ENCODE results near the gene GOSR2.

The GOSR2 gene

GRCh38 chr17:46968896-46969295 lies 45.9 kb downstream of the GOSR2 start:
- Histone ChIP-seq H3K9me3 (ENCODE audit: insufficient read depth, low read depth, low read length) (no peaks in the 10 kb centered on the region), H3K79me2 (ENCODE audit: insufficient read depth, low read length) (no peaks in the 10 kb centered on the region), H3K4me1 (ENCODE audit: insufficient read depth, low read length, poor library complexity, severe bottlenecking) (no peaks in the 10 kb centered on the region), H3K4me3 (ENCODE audit: low read length, poor library complexity, severe bottlenecking) (no peak overlapping the region), H2AFZ (ENCODE audit: low read length) (no peak overlapping the region), H4K20me1 (ENCODE audit: insufficient read depth, low read length, poor library complexity, severe bottlenecking) (no peaks in the 10 kb centered on the region), H3K4me2 (ENCODE audit: low read depth, low read length, poor library complexity, severe bottlenecking) (no peak overlapping the region), H3K9me2 (replicated peaks; ENCODE audit: low read depth, low read length) (no peaks in the 10 kb centered on the region), H3K36me3 (ENCODE audit: insufficient read depth, low read length) (no peaks in the 10 kb centered on the region), H3F3A (ENCODE audit: low read depth) (no peaks in the 10 kb centered on the region), H3K9ac (ENCODE audit: low read depth, low read length, poor library complexity, severe bottlenecking) (no peak overlapping the region), H3K27me3 (ENCODE audit: insufficient read depth, low read length, poor library complexity, severe bottlenecking) (no peaks in the 10 kb centered on the region)
- TF ChIP-seq CTCF (conservative IDR thresholded peaks at IDR 0.05; ENCODE audit: low read length) (no peak), EZH2phosphoT487 (IDR thresholded peaks at IDR 0.05; ENCODE audit: borderline replicate concordance) (no peak)

- no peaks in the 10 kb centered on the region for H4K20me1 ChIP-seq (ENCODE audit: insufficient read depth, low read length, poor library complexity, severe bottlenecking)
These were observed 48.8 kb downstream of the GOSR2 start for GRCh38 chr17:46971647-46972300.

GRCh38 chr17:46972346-46972745 lies 49.4 kb downstream of the GOSR2 start:
- Histone ChIP-seq H3K9me3 (ENCODE audit: insufficient read depth, low read depth, low read length) (no peaks in the 10 kb centered on the region), H3K9me2 (replicated peaks; ENCODE audit: low read depth, low read length) (no peaks in the 10 kb centered on the region), H2AFZ (ENCODE audit: low read length) (no peak overlapping the region), H3K27me3 (ENCODE audit: insufficient read depth, low read length, poor library complexity, severe bottlenecking) (no peaks in the 10 kb centered on the region), H3K4me2 (ENCODE audit: low read depth, low read length, poor library complexity, severe bottlenecking) (no peak overlapping the region), H3K79me2 (ENCODE audit: insufficient read depth, low read length) (no peaks in the 10 kb centered on the region), H3K4me1 (ENCODE audit: insufficient read depth, low read length, poor library complexity, severe bottlenecking) (no peaks in the 10 kb centered on the region), H3F3A (ENCODE audit: low read depth) (no peaks in the 10 kb centered on the region), H3K9ac (ENCODE audit: low read depth, low read length, poor library complexity, severe bottlenecking) (no peak overlapping the region), H3K4me3 (ENCODE audit: low read length, poor library complexity, severe bottlenecking) (no peak overlapping the region), H4K20me1 (ENCODE audit: insufficient read depth, low read length, poor library complexity, severe bottlenecking) (no peaks in the 10 kb centered on the region), H3K36me3 (ENCODE audit: insufficient read depth, low read length) (no peaks in the 10 kb centered on the region)
- no peak for TF ChIP-seq CTCF (conservative IDR thresholded peaks at IDR 0.05; ENCODE audit: low read length)
- no peak for TF ChIP-seq EZH2phosphoT487 (IDR thresholded peaks at IDR 0.05; ENCODE audit: borderline replicate concordance)

More at GRCh38 chr17:46971647-46972300, 48.8 kb downstream of the GOSR2 start:
- Histone ChIP-seq H3K4me3 (ENCODE audit: low read length, poor library complexity, severe bottlenecking) (no peak overlapping the region), H3K27me3 (ENCODE audit: insufficient read depth, low read length, poor library complexity, severe bottlenecking) (no peaks in the 10 kb centered on the region), H3K36me3 (ENCODE audit: insufficient read depth, low read length) (no peaks in the 10 kb centered on the region), H3K79me2 (ENCODE audit: insufficient read depth, low read length) (no peaks in the 10 kb centered on the region), H3K9ac (ENCODE audit: low read depth, low read length, poor library complexity, severe bottlenecking) (no peak overlapping the region), H3K9me3 (ENCODE audit: insufficient read depth, low read depth, low read length) (no peaks in the 10 kb centered on the region), H3K4me2 (ENCODE audit: low read depth, low read length, poor library complexity, severe bottlenecking) (no peak overlapping the region), H2AFZ (ENCODE audit: low read length) (no peak overlapping the region), H3F3A (ENCODE audit: low read depth) (no peaks in the 10 kb centered on the region), H3K4me1 (ENCODE audit: insufficient read depth, low read length, poor library complexity, severe bottlenecking) (no peaks in the 10 kb centered on the region), H3K9me2 (replicated peaks; ENCODE audit: low read depth, low read length) (no peaks in the 10 kb centered on the region)
- TF ChIP-seq EZH2phosphoT487 (IDR thresholded peaks at IDR 0.05; ENCODE audit: borderline replicate concordance) (no peak), CTCF (conservative IDR thresholded peaks at IDR 0.05; ENCODE audit: low read length) (no peak)
